HCT116 (cell line): ENCODE data around the gene KRTCAP2. TPM values are rescaled to one million over a fixed set of nuclear protein-coding genes. Genes with fewer than 3 reads are reported as not detected.

Experiments
- ATAC-seq: fragments of 200-7000 bp; cut with Tn5 transposase; 2 replicates; pipeline ENCODE4 v1.9.1; 2020; ENCODE audit warnings: mild to moderate bottlenecking, moderate library complexity
- BruUV-seq: library from RNA; stranded (reverse); fragments of 400-500 nt; replicated peaks from 2 replicates; lab custom pipeline; 2021; lab: Mats Ljungman, UMichigan
- CTCF ChIA-PET: fragments of 300-600 bp; sonication (Branson Sonifier 250); formaldehyde crosslinking; loops from one replicate; lab custom pipeline; 2021; ENCODE audit warnings: antibody characterized with exemption; lab: Charles Lee
- POLR2A ChIA-PET: fragments of 300-600, 350-600 bp; sonication (Branson Sonifier 250); formaldehyde crosslinking; loops from one replicate; lab custom pipeline; 2021; ENCODE audit warnings: antibody characterized with exemption; lab: Charles Lee
- RAD21 ChIA-PET, 2 experiments: fragments of 300-600 bp; sonication (Branson Sonifier 250); formaldehyde crosslinking; loops; one replicate each; lab custom pipeline; 2023; ENCODE audit warnings: low total read pairs in 2 of 2; ENCODE audit not compliant: uncharacterized antibody in 2 of 2, unreplicated experiment in 2 of 2, low non-redundant PET in 1 of 2; lab: Charles Lee
- DNase-seq: peaks from one replicate; pipeline ENCODE4 v3.0.0-alpha.2; 2010; ENCODE audit warnings: low read depth, low spot score
- H2AFZ ChIP-seq: fragments of 200-600 bp; shearing (Covaris generic), sonication (generic); 2 replicates; pipeline ENCODE4 v1.6.1; 2017; ENCODE audit warnings: low read depth, mixed run types, mixed read lengths, antibody characterized with exemption, low read length; ENCODE audit not compliant: poor library complexity, severe bottlenecking
- H3K27ac ChIP-seq: 2 replicates; pipeline ENCODE4 v1.5.1; 2012; ENCODE audit warnings: low read depth, low read length
- H3K27me3 ChIP-seq: fragments of 200-600 bp; sonication (generic); 2 replicates; pipeline ENCODE4 v1.6.1; 2016; ENCODE audit warnings: mixed run types, low read length, mixed read lengths; ENCODE audit not compliant: insufficient read depth
- H3K36me3 ChIP-seq, 2 experiments: fragments of 200-500 bp in 1 of 2; fragments of 200-600 bp in 1 of 2; sonication (Bioruptor generic) in 1 of 2; sonication (generic) in 1 of 2; 2 replicates each; pipeline versions ENCODE4 v1.5.1 to v1.6.1; 2014 to 2016; ENCODE audit warnings: low read length in 2 of 2, inconsistent platforms in 1 of 2, mixed read lengths in 1 of 2, mixed run types in 1 of 2; ENCODE audit not compliant: insufficient read depth in 2 of 2, control insufficient read depth in 1 of 2
- H3K4me1 ChIP-seq, 2 experiments: fragments of 200-600 bp in 1 of 2; sonication (generic) in 1 of 2; 2 replicates each; pipeline versions ENCODE4 v1.5.1 to v1.6.1; 2012 to 2017; ENCODE audit warnings: low read length in 2 of 2, inconsistent platforms in 1 of 2, mild to moderate bottlenecking in 1 of 2, mixed read lengths in 1 of 2, mixed run types in 1 of 2, moderate library complexity in 1 of 2; ENCODE audit not compliant: insufficient read depth in 2 of 2, control insufficient read depth in 1 of 2
- H3K4me2 ChIP-seq: fragments of 200-600 bp; sonication (generic); 2 replicates; pipeline ENCODE4 v1.6.1; 2017; ENCODE audit warnings: mixed run types, low read length, mixed read lengths
- H3K4me3 ChIP-seq, 2 experiments: fragments of 200-600 bp in 1 of 2; sonication (generic) in 1 of 2; replicated peaks in 1 of 2; 2 replicates each; pipeline ENCODE4 v1.5.1; 2011 to 2016; ENCODE audit warnings: low read length in 2 of 2, control low read depth in 1 of 2, low read depth in 1 of 2, mild to moderate bottlenecking in 1 of 2, mixed read lengths in 1 of 2, mixed run types in 1 of 2
- H3K79me2 ChIP-seq: fragments of 200-600 bp; sonication (generic); 2 replicates; pipeline ENCODE4 v1.6.1; 2017; ENCODE audit warnings: mild to moderate bottlenecking, mixed run types, low read length, moderate library complexity, mixed read lengths; ENCODE audit not compliant: insufficient read depth
- H3K9ac ChIP-seq: fragments of 200-600 bp; sonication (generic); 2 replicates; pipeline ENCODE4 v1.6.1; 2016; ENCODE audit warnings: low read length, mixed read lengths
- H3K9me2 ChIP-seq: fragments of 200-600 bp; sonication (generic), shearing (Covaris generic); 2 replicates; pipeline ENCODE4 v1.6.1; 2017; ENCODE audit warnings: mixed run types, mild to moderate bottlenecking, moderate library complexity; ENCODE audit not compliant: insufficient read depth
- H3K9me3 ChIP-seq, 2 experiments: fragments of 200-500 bp in 1 of 2; fragments of 200-600 bp in 1 of 2; sonication (Bioruptor generic) in 1 of 2; sonication (generic) in 1 of 2; 2 replicates each; pipeline ENCODE4 v1.6.1; 2014 to 2017; ENCODE audit warnings: low read length in 2 of 2, mixed read lengths in 2 of 2, inconsistent platforms in 1 of 2, low read depth in 1 of 2, mild to moderate bottlenecking in 1 of 2, mixed run types in 1 of 2, moderate library complexity in 1 of 2; ENCODE audit not compliant: control insufficient read depth in 1 of 2, insufficient read depth in 1 of 2
- H4K20me1 ChIP-seq: fragments of 200-600 bp; sonication (generic), shearing (Covaris generic); 2 replicates; pipeline ENCODE4 v1.6.1; 2017; ENCODE audit warnings: mixed run types, mild to moderate bottlenecking, moderate library complexity; ENCODE audit not compliant: insufficient read depth
- ATF3 ChIP-seq: IDR thresholded peaks from 2 replicates; pipeline ENCODE4 v1.6.1; 2012
- CBX3 ChIP-seq: IDR thresholded peaks from 2 replicates; pipeline ENCODE4 v1.6.1; 2012; ENCODE audit warnings: low read depth
- EGR1 ChIP-seq: IDR thresholded peaks from 2 replicates; pipeline ENCODE4 v1.6.1; 2012; ENCODE audit warnings: low read depth
- JUND ChIP-seq: IDR thresholded peaks from 2 replicates; pipeline ENCODE4 v1.6.1; 2012
- MAX ChIP-seq: IDR thresholded peaks from 2 replicates; pipeline ENCODE4 v1.6.1; 2012
- POLR2A ChIP-seq: IDR thresholded peaks from 2 replicates; pipeline ENCODE4 v1.7.0; 2011; ENCODE audit warnings: borderline replicate concordance; ENCODE audit not compliant: insufficient read depth, insufficient read length; ENCODE audit errors: extremely low read depth
- SIN3A ChIP-seq: IDR thresholded peaks from 2 replicates; pipeline ENCODE4 v1.6.1; 2012; ENCODE audit warnings: low read depth
- SP1 ChIP-seq: IDR thresholded peaks from 2 replicates; pipeline ENCODE4 v1.6.1; 2012; ENCODE audit warnings: low read depth
- SRF ChIP-seq: IDR thresholded peaks from 2 replicates; pipeline ENCODE4 v1.6.1; 2012; ENCODE audit warnings: low read depth
- YY1 ChIP-seq: IDR thresholded peaks from 2 replicates; pipeline ENCODE4 v1.6.1; 2011; ENCODE audit warnings: low read length, low read depth, moderate library complexity, mild to moderate bottlenecking; ENCODE audit not compliant: insufficient replicate concordance; ENCODE audit errors: extremely low read depth
- ZBTB33 ChIP-seq: IDR thresholded peaks from 2 replicates; pipeline ENCODE4 v1.6.1; 2011; ENCODE audit warnings: mild to moderate bottlenecking, low read length, moderate library complexity; ENCODE audit not compliant: insufficient replicate concordance; ENCODE audit errors: extremely low read depth
- ZFX ChIP-seq: fragments of 450-650 bp; IDR thresholded peaks from 2 replicates; pipeline ENCODE4 v1.6.1; 2017
- ZNF274 ChIP-seq: fragments of 200-500 bp; sonication (Bioruptor generic); IDR thresholded peaks from 2 replicates; pipeline ENCODE4 v1.6.1; 2014; ENCODE audit warnings: mild to moderate bottlenecking, low read depth, low read length, inconsistent platforms
- intact Hi-C: fragments of 100-400 bp; cut with micrococcal nuclease; formaldehyde crosslinking; loops from 2 replicates; pipeline ENCODE4 v1.10.0; 2022
- total RNA-seq: library from RNA; stranded (reverse); gene quantifications from one replicate; pipeline ENCODE4 v1.2.1, GENCODE V29; 2021; ENCODE audit not compliant: unreplicated experiment
- TF ChIP-seq, protein P1 (sequence below), 3 experiments: fragments of 200-600 bp in 1 of 3; sonication (generic) in 1 of 3; IDR thresholded peaks in 2 of 3; conservative IDR thresholded peaks in 1 of 3; 2 replicates each; pipeline ENCODE4 v1.5.1; 2012 to 2017; ENCODE audit warnings: low read depth in 2 of 3, low read length in 2 of 3, antibody characterized with exemption in 1 of 3, borderline replicate concordance in 1 of 3, control low read depth in 1 of 3, mild to moderate bottlenecking in 1 of 3, mixed read lengths in 1 of 3, mixed run types in 1 of 3, moderate library complexity in 1 of 3; ENCODE audit not compliant: insufficient read depth in 1 of 3

The KRTCAP2 gene
- total RNA-seq, 1 experiment from 2014 or later, result 143 TPM

GRCh38 chr1:155136748-155137147, 36.4 kb downstream of the KRTCAP2 start:
- ChIA-PET POLR2A (interaction anchor here (1.0 kb wide), 1 partner anchor 37 kb away, joined by 3 read pairs; no protein-coding TSS in a partner anchor), RAD21 (interaction anchor here in 1 of 2 experiments (1.7 kb wide), 1 partner anchor 31 kb away, joined by 7 read pairs; no protein-coding TSS in a partner anchor), CTCF (interaction anchor here (0.7 to 2.4 kb wide), 6 partner anchors 30 to 56 kb away, joined by 3 to 8 read pairs (median 4); partner anchors contain the start of gene KRTCAP2)
- H3K27ac ChIP-seq, result peak overlapping the region; percentile 95
- peak overlapping the region; percentile 47 to 77 for H3K4me3 ChIP-seq
- no peaks in the 10 kb centered on the region for H3K9me3 ChIP-seq
- peaks cover 31 to 56% of the 10 kb centered on the region in 2 experiments for H3K4me1 ChIP-seq
- H3K27me3 ChIP-seq, result no peaks in the 10 kb centered on the region
- peak overlapping the region; percentile 89 for H3K4me2 ChIP-seq
- intact Hi-C loops, result loop anchor here (5.0 kb wide), 1 partner anchor 164 kb away; the partner anchor contains the start of genes CKS1B and SHC1
- BruUV-seq, result no TSS peak
- H3K36me3 ChIP-seq, result peaks cover 12 to 23% of the 10 kb centered on the region in 2 experiments; a peak in 3 of 4 replicates
- TF ChIP-seq JUND, result no peak
- TF ChIP-seq EGR1, result no peak
- TF ChIP-seq ZNF274, result no peak
- no peak for TF ChIP-seq SP1
- DNase-seq, result no peak
- ATAC-seq, result no peak
- no peak overlapping the region for H2AFZ ChIP-seq
- H3K79me2 ChIP-seq, result peaks cover 42% of the 10 kb centered on the region
- H4K20me1 ChIP-seq, result no peaks in the 10 kb centered on the region
- peak overlapping the region; percentile 97 for H3K9ac ChIP-seq
- no peaks in the 10 kb centered on the region for H3K9me2 ChIP-seq

DNA sequence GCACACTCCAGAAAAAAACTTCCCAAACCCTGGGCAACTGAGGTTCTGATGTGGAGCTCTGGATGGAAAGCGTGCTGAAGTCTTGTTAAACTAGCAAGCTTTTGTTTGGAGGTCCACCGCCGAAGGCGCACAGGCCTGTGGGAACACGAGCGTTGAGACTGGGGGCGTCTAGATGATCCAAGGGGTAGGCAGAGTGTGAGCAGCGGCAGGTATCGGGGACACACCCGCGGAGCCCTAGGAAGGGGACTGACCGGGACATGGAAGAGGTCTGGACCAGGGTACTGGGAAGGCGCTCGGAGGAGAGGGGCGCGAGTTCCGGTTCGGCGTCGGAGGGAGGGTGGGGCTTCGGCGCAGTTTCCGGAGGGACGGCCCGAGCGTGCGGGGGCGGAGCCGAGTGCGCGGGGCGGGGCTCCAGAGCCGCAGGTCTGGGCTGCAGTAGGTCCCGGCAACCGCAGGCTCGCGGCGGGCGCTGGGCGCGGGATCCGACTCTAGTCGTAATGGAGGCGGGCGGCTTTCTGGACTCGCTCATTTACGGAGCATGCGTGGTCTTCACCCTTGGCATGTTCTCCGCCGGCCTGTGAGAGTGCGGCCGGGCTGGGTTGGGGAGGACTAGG, 37.6 kb downstream of the KRTCAP2 start, which contains the start of gene SLC50A1:
SLC50A1 (plus strand) TSS at position 438 of the 614 bp plus-strand sequence; CDS start at position 498, 60 bp downstream.
- CTCF ChIA-PET, result interaction anchor here (1.0 to 2.2 kb wide), 4 partner anchors 32 to 51 kb away, joined by 4 to 10 read pairs (median 6); partner anchors contain the start of gene KRTCAP2
- RAD21 ChIA-PET, result interaction anchor here in 1 of 2 experiments (0.6 to 1.3 kb wide), 2 partner anchors 32 to 37 kb away, joined by 3 to 5 read pairs; no protein-coding TSS in a partner anchor
- no peak for TF ChIP-seq ATF3
- peak; percentile 77 for TF ChIP-seq POLR2A
- no peak for TF ChIP-seq ZBTB33
- TF ChIP-seq CBX3, result no peak
- TF ChIP-seq, protein P1, sequence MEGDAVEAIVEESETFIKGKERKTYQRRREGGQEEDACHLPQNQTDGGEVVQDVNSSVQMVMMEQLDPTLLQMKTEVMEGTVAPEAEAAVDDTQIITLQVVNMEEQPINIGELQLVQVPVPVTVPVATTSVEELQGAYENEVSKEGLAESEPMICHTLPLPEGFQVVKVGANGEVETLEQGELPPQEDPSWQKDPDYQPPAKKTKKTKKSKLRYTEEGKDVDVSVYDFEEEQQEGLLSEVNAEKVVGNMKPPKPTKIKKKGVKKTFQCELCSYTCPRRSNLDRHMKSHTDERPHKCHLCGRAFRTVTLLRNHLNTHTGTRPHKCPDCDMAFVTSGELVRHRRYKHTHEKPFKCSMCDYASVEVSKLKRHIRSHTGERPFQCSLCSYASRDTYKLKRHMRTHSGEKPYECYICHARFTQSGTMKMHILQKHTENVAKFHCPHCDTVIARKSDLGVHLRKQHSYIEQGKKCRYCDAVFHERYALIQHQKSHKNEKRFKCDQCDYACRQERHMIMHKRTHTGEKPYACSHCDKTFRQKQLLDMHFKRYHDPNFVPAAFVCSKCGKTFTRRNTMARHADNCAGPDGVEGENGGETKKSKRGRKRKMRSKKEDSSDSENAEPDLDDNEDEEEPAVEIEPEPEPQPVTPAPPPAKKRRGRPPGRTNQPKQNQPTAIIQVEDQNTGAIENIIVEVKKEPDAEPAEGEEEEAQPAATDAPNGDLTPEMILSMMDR (IDR thresholded peaks at IDR 0.05 in 2 of 3, conservative IDR thresholded peaks at IDR 0.05 in 1 of 3; ENCODE audit: borderline replicate concordance in 1 of 3, insufficient read depth in 1 of 3, low read depth in 2 of 3, low read length in 2 of 3), result 0 out of 6 replicates have a peak, but pooled peaks of 1 of the 3 experiments have one; percentile 13
- peak; percentile 29; the same call in 1 of the 2 replicates for TF ChIP-seq ZFX
- peak; percentile 8 for TF ChIP-seq YY1
- TF ChIP-seq SRF, result no peak
- TF ChIP-seq SIN3A, result no peak
- no peak for TF ChIP-seq MAX
- TF ChIP-seq JUND, result no peak

More for the DNA sequence above, 37.6 kb downstream of the KRTCAP2 start, which contains the start of gene SLC50A1:
- peaks cover 36 to 66% of the 10 kb centered on the region in 2 experiments for H3K4me1 ChIP-seq
- H3K36me3 ChIP-seq, result peaks cover 15 to 33% of the 10 kb centered on the region in 2 experiments; a peak in 3 of 4 replicates
- intact Hi-C loops, result loop anchor here (2.0 to 5.0 kb wide), 3 partner anchors 31 to 163 kb away; partner anchors contain the start of genes CKS1B and SHC1
- peak within 1 kb of the TSS; percentile 95 for H3K27ac ChIP-seq
- ATAC-seq (peak; percentile 80), DNase-seq (peak; percentile 82)
- H4K20me1 ChIP-seq, result no peaks in the 10 kb centered on the region
- H3K27me3 ChIP-seq, result no peaks in the 10 kb centered on the region
- peak within 1 kb of the TSS; percentile 77 to 88 for H3K4me3 ChIP-seq
- H3K79me2 ChIP-seq, result peaks cover 54% of the 10 kb centered on the region
- peak within 1 kb of the TSS; percentile 89 for H3K4me2 ChIP-seq
- no peaks in the 10 kb centered on the region for H3K9me3 ChIP-seq
- POLR2A ChIA-PET, result interaction anchor here (0.8 to 1.1 kb wide), 4 partner anchors 10 to 58 kb away, joined by 3 to 4 read pairs (median 4); partner anchors contain the start of gene KRTCAP2
- H2AFZ ChIP-seq, result no peak within 1 kb of the TSS
- no TSS peak for BruUV-seq
- peak within 1 kb of the TSS; percentile 97 for H3K9ac ChIP-seq
- no peaks in the 10 kb centered on the region for H3K9me2 ChIP-seq
